NCI-H524 (cell line): ENCODE measurements around the gene NDUFS8.

Experiments
- DNase-seq, 2 experiments: peaks; one replicate each; lab custom pipeline; 2025; lab: John Stamatoyannopoulos, UW

The NDUFS8 gene

DNA sequence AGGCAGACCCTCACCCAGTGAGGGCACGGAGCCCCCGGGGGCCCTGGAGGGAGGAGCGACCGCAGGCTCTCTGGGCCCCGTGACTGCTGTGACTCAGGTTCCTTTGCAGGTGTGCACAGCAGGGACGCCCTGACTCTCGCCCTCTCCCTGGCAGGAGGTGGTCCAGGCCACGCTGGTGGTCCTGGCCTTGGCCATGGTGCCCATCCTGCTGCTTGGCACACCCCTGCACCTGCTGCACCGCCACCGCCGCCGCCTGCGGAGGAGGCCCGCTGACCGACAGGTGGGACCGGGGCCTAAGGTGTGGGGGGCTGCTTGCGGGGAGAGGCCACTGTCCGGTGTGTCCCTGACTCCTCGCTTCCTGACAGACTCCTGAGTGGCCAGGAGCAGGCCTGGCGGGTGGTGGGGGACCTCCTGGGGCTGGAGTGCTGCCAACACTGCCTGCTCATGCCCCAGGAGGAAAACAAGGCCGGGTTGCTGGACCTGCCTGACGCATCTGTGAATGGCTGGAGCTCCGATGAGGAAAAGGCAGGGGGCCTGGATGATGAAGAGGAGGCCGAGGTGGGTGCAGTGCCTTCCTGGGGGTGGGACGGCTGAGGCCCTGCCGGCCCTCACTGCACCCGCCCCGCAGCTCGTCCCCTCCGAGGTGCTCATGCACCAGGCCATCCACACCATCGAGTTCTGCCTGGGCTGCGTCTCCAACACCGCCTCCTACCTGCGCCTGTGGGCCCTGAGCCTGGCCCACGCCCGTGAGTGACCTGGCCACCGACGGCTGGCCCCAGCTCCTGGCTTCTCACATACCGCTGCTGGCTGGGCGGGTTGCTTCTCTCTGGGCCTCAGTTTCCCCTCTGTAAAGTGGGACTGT lies 19.3 kb downstream of the NDUFS8 start:
- DNase-seq, result no peak

DNA sequence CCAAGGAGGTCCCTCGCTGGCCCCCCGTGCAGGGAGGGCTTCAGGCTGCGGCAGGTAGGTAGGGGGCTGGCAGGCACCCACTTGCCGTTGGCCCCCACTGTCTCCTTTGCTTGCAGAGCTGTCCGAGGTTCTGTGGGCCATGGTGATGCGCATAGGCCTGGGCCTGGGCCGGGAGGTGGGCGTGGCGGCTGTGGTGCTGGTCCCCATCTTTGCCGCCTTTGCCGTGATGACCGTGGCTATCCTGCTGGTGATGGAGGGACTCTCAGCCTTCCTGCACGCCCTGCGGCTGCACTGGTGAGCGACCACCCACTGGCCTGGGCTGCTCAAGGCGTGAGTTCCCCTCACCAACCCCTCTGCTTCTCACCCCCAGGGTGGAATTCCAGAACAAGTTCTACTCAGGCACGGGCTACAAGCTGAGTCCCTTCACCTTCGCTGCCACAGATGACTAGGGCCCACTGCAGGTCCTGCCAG lies 19.9 kb downstream of the NDUFS8 start:
- no peak for DNase-seq

DNA sequence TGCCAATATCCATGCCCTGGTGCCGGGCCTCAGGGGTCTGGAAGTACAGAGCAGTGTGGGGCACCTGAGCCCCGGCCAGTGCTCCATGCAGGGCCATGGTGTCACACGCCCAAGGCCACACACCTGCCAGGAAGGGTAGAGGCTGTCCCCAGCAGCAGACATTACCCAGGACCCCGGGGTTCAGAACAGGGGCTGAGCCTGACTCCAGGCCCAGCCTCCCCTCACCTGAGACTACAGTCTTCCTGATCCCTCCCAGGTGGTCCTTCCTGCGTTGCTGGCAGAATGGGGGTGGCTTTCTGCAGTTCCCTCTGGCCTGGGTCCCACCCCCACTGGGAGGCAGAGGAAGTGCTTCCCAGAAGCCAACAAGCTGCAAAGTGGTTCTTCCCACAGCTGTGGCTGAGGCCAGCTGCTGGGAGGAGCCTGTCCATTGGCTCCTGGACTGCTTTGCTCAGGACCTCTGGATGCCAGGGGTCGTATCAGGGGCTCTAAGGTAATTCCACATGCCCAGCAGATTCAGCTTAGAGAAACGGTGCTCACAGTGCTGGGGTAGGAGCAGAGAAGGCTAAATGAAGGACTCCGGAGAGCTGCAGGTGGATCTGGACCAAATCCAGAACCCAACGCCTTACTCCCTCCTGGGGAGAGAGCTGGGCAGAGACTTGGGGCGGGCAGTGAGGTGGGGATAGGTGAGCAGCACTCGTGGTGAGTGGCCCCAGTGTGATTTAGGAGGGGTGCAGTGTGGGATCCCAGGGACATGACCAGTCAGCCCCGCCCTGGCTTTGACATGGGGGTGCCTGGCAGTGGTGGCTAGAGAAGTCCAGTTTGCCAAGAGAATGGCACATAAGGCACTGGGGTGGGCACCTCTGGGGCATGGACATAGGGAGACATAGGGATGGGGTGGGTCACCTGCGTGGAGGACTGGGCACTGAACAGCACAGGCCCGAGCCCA lies 21.0 kb downstream of the NDUFS8 start:
- DNase-seq, result no peak

DNA sequence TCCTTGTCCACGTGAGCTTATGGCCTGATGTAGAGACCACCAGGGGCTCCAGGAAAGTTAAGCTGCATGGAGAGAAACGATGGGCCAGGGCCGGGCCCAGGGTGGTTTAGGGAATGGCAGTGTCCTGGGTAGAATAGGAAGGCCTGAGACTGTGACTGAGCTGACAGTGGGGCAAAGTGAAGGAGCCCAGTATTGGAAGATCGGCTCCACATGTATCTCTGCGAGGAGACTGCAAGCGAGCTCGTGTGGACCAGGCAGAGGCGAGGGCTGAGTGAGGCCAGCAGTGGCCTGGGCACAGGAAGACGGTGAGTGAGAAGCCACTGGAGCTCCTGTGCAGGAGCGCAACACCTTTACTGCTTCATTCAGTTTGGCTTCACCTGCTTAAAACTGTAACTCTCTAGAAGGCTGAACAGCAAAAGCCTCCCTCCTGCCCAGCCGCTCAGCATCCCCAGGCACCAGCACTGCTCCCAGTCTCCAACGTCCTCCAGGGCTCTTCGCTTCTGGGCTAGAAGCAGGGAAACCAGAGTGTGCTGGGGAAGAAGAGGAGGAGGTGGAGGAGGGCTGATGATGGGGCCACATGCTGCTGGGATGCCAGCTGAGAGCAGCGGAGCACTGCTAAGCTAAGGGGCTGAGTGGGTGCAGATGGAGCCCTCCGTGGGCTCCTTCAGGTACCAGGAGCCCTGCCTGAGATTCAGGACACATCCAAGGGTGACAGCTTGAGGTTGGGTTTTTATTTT lies 21.8 kb downstream of the NDUFS8 start:
- DNase-seq, result no peak

DNA sequence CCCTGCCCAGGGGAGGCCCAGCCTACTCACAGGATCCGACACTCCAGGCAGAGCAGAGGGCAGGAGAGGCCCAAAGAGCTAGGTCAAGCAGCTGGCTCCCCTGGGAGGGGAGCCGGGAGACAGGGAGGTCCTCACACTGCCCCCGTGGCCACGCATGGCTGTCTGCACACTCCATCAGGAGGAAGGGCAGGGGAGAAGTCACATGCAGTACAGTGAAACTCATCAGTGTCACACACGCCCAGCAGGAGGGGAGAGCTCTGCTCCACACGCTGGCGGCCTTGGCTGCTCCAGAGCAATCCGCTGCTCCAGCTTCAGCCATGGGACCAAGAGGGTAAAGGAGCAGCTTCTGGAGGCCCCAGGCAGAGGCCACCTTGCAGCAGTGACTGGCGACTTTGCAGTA lies 22.6 kb downstream of the NDUFS8 start:
- DNase-seq, result no peak

DNA sequence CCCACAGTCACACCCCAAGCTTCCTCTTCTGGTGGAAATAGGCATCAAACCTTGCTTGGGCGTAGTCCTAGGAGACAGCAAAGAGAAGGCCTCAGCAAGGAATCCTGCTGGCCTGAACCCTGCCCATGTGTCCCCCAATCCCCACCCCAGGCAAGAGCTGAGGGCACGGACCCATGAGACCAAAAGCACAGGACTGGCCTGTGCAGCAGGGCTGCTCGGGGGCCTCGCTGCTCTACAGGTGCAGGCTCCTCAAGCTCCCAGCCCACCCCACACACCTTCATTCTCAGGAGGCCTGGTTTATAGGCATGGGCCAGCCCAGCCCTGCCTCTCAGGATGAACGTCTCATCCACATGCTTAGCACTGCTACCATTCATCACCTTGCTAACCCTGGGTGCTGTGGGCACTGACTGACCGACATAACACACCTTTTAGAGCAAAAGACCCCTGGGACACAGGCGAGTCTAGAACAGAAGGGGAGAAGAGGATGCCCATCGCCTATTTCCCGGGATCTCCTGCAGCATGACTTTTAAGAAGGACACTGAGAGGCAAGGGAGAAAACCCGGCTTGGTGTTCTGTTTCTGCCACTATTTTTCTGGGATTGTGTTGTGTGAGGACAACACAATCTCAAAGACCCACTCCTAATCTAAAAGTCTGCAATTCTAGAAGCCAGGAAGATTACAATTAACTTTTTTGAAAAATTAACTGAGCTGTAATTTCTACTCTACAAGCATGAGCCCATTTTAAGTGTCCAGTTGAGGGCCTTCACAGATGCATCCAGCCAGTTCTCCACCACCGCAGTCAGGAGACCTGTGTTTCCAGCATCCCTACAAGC lies 23.7 kb downstream of the NDUFS8 start:
- DNase-seq, result no peak

DNA sequence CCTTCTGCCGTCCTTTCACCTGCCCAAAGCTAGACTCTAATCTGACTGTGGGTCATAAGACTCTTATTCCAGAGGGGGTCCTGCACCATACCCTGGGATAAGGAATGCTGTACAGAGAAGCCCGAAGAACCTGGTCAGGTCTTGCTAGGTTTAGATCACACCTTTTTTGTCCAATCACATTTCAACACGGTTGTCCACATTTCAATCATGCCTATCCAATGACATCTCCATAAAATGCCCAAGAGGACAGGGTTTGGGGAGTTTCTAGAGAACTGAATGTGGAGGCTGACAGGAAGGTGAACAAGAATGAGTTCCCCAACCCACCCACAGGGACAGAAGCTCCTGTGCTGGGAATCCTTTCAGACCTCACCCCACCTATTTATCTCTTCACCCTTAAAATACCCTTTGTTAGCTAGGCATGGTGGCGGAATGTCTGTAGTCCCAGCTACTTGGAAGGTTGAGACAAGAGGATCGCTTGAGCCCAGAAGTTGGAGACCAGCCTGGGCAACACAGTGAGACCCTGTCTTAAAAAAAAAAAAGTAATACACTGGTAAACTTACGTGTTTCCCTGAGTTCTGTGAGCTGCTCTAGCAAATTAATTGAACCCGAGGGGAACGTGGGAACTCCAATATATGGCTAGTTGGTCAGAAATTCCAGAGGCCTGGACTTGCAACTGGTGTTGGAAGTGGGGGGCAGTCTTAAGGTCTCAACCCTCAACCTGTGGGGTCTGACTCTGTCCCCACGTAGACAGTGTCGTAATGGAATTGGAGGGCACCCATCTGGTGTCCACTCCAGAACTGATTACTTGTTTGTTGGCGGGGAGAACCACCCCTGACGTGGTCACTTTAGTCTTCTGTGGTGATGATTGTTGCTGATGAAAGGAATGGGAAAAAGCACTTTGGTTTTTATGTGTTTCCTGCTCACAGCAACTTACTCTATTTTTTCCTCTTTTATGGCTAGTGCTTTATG lies 26.1 kb downstream of the NDUFS8 start:
- no peak for DNase-seq

DNA sequence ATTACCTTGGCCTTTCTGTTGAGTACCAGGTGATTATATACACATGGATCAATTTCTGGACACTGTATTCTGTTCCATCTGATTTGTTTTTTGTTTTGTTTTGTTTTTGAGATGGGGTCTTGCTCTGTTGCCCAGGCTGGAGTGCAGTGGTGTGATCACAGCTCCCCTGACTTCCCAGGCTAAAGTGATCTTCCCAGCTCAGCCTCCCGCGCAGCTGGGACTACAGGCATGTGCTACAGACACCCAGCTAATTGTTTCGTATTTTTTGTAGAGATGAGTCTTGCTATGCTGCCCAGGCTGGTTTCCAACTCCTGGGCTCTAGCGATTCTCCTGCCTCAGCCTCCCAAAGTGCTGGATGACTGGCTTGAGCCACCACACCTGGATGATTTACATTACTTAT lies 27.3 kb downstream of the NDUFS8 start:
- DNase-seq, result no peak

DNA sequence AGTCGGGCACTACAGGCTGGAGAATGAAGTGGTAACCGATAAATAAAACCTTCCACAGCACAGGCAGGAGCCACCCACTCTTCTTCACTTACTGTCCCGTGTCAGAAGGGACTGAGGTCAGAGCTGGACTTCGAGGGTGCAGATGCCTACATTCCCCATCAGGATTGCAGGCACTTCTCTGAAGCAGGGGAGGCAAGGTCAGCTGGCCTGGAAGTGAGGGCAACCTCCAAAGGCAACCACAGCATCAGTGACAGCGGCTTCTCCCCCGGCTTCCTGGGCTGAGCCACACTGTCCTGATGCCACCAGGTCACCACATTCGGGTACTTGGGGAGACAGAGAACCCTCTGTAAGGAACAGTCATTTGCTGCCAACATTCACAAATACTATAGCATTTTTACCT lies 31.0 kb downstream of the NDUFS8 start:
- DNase-seq, result no peak

DNA sequence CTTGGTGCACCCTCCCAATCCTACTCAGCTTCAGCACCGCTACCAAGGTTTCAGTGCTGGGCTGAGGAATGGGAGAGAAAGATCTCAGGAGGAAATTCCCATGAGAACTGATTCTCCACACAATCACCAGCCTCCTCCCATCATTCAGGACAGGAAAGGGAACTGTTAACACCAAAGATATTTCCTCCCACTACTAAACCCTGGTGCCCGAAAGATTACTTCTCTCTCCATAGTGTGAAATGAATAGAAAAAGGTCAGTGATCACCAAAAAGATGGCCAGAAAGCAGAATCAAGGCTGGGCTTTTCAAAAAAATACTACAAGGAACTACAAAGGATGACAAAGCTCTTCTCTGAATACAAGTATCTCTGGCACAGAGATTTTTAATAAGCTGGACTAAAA lies 34.4 kb downstream of the NDUFS8 start:
- DNase-seq, result no peak

DNA sequence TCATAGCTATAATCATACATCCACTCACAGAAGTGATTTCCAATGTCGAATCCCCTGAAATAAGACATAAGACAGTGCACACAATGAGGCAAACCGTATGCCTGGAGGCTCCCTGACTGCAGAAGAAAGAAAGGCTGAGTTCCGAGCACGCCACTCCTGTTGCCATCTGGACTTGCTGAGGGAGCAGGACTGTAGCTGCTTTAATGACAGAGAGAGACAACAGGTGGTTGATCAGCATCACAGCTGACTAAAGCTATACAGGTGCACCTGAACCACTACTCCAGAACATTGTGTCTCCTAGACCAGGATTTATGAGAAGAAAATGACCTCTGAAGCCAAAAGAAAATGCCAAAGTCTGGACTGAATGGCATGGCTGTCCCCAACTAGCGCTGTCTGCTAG lies 35.4 kb downstream of the NDUFS8 start:
- no peak for DNase-seq

DNA sequence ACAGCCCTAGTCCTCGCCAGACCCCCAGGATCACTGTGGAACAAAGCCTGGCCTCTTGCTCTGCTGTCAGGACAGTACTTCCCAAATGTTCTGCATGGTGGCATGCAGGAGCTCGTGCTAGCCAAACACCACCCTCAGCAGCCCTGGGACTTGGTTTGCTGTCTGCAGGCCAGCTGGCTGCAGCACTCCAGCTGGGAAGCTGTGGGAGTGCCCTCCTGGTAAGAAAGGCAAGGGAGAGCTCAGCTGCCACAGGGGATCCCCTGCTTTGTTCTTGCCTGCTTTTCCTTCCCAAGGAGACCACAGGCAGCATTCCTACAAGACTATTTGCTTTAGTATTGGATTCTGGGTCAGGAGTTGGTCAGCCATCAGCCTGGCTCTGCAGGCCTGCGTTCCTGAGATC lies 36.3 kb downstream of the NDUFS8 start:
- DNase-seq, result no peak

DNA sequence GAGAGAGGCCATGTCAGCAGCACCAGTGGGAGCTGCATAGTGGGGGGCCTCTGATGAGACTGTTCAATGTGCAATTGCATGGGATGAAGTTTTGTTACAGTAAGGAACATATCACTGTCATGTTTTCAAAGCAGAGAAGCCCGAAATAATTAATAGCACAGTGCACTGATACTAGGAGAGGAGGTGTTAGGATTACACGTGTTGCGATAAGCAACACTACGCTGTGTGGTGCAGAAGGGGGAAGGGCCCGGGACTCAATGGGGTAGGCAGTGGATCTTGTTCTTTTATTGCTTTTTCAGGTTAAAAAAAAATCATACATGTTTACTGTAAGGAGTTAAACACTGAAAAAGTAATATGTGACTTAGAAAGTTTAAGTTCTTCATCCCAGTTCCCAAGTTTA lies 37.5 kb downstream of the NDUFS8 start:
- DNase-seq, result no peak

DNA sequence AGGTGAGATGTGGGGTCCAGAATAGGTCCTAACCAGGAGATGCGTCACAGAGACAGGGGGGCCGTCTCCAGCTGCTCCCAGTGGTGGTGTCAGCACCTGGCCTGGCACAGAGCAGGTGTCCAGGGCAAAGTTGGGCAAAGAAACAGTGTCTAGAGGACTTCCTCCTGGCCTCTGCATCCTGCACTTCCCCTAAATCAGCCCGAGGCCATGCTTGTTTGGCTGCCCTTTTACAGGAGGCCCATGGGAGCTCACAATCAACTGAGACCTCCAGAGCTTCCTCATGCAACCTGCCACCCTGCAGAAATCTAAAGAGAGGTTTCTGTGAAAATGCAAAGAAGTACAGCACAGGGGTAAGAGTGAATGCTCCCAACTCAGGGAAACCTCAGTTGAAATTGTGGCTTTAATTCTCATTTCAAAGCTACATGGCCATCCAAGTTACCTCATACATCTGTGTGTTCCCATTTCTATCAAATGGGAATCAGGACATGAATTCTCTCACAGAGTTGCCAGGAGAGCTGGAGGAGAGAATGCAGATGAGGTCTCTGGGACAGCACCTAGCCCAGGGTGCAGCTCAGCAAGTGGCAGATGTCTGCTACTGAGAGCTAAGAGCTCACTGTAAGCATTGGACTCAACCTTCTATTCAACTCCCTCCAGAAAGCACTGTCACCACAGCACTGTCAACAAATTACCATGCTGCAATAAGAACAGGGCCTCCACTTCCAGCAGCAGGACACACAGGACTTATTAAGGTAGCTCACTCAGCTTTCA lies 41.0 kb downstream of the NDUFS8 start:
- DNase-seq, result no peak

DNA sequence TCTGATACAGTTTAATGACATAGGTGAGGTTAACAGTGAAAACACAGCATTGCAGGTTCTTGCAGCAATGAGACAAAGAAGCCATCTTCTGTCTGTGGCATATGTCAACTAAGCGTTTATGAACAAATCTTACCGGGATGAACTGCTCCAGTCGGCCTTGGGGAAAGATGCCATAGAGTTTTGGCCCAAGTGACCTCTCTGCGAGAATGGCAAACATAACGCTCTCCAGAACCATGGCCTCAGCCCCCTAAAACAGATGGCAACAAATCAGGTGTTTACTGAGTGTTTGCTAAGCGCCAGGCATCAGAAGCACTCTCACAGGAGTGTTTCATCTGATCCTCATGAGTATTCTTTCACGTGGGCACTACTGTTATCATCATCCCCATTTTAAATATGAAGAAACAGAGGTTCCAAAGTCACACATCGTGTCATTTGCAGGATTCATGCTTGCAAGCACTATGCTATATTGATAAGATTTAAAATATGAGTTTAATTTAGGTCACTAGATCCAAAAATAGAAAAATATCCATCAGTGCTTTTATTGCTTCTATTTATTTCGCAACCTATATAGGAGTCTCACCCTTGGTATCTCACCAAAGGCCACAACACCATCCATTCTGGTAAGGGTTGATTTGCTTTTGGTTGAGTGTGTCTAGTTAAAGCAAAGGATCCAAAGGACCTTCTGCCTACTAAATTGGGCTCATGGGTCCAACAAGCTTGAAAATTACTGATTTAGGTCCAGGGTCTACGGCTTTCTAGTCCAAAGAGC lies 44.3 kb downstream of the NDUFS8 start:
- DNase-seq, result no peak

DNA sequence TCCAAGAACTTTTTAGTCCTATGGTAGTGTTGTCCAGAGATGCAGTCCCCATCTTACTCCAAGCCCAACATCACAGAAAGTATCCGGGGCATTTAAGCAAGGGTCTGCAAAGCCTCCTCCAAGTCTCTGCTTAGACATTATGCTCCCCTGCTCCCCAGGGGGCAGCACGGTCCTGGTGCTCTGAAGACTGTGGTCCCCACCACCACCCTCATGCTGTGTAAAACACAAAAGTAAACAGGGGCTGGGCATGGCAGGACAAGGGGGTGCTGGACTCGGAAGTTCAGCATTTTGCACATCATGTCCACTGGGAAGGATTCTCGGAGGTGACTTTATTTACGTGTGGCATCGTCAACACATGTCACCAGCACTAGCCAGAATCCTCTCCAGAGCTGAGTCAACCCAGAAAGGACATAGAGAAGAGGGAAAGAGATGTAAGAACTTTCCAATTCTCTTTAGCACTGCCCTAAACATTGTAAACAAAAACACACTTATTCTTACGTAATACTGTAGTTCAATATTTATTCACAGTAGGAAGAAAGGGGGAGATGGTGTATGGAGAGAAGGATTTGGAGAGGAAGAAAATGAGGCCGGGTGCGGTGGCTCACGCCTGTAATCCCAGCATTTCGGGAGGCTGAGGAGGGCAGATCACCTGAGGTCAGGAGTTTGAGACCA lies 46.0 kb downstream of the NDUFS8 start:
- DNase-seq, result no peak

DNA sequence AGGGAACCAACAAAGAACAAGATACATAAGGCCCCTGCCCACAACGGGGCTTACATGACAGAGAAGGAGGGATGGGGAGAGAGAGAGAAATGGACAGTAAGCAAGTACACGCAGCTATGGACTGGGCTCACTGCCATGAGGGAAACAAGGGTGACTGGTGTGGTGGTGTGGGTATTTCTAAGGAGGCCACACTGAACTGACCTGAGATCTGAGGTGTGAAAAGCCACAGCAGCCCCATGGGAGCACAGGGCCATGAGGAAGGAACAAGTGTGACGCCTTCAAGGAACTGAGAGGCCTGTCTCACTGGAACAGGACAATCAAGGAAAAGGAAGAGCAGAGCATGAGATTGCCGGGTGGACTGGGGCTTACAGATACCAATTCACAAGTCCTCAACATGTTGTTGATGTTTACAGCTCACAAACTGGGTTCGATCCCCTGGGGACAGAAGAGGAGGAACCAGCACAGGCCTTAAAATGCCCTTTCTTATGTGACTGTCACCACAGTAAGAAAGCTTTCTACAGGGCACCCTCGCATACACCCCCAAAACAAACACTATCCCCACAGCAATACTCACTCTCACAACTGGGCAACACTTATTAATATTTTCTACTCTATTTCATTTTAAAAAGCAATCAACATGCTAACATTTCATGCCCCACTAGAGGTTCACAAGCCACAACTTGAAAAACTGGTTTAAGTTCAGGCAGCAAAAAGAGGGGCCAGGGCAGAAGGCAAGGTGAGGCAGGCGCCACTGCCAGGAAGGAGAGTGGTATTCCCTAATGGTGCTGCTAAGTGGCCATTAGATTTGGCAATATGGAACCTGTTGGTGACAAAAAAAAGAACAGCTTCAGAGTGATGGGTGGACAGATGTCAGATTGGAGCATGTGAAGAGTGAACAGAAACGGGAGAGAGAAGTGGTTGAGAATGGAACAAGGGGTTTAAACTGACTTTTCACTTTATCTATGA lies 47.4 kb downstream of the NDUFS8 start:
- no peak for DNase-seq
